H9 (cell line): ENCODE results near the gene BCL2L2. TPM values are rescaled to one million over a fixed set of nuclear protein-coding genes. Genes with fewer than 3 reads are reported as not detected.

Experiments
- DNase-seq: peaks from one replicate; pipeline ENCODE4 v3.0.0-alpha.2; 2017
- H2AFZ ChIP-seq: one replicate; pipeline ENCODE4 v1.6.1; 2013; ENCODE audit warnings: mild to moderate bottlenecking, low read length, control low read depth, moderate library complexity
- H2AK5ac ChIP-seq: 2 replicates; pipeline ENCODE4 v1.6.1; 2013; ENCODE audit warnings: low read length, control low read depth, mixed read lengths; ENCODE audit not compliant: insufficient read length
- H2BK120ac ChIP-seq: one replicate; pipeline ENCODE4 v1.6.1; 2013; ENCODE audit warnings: low read depth, mild to moderate bottlenecking, low read length, control low read depth, inconsistent platforms; ENCODE audit not compliant: poor library complexity, severe bottlenecking
- H2BK12ac ChIP-seq: 2 replicates; pipeline ENCODE4 v1.6.1; 2013; ENCODE audit warnings: low read length, control low read depth, mixed read lengths, low read depth; ENCODE audit not compliant: insufficient read length
- H2BK15ac ChIP-seq: 2 replicates; pipeline ENCODE4 v1.6.1; 2013; ENCODE audit warnings: low read depth, low read length, control low read depth
- H2BK20ac ChIP-seq: one replicate; pipeline ENCODE4 v1.6.1; 2013; ENCODE audit warnings: low read depth, mild to moderate bottlenecking, low read length, control low read depth, inconsistent platforms; ENCODE audit not compliant: poor library complexity, severe bottlenecking
- H2BK5ac ChIP-seq: 2 replicates; pipeline ENCODE4 v1.6.1; 2013; ENCODE audit warnings: low read length, control low read depth, mixed read lengths; ENCODE audit not compliant: insufficient read length
- H3K14ac ChIP-seq: 2 replicates; pipeline ENCODE4 v1.6.1; 2013; ENCODE audit warnings: low read length, control low read depth; ENCODE audit not compliant: insufficient read depth
- H3K18ac ChIP-seq: 2 replicates; pipeline ENCODE4 v1.6.1; 2013; ENCODE audit warnings: low read depth, mild to moderate bottlenecking, mixed read lengths, low read length, control low read depth; ENCODE audit not compliant: insufficient read length
- H3K23ac ChIP-seq: 2 replicates; pipeline ENCODE4 v1.6.1; 2013; ENCODE audit warnings: low read length, control low read depth, mixed read lengths, low read depth; ENCODE audit not compliant: insufficient read length
- H3K23me2 ChIP-seq: 2 replicates; pipeline ENCODE4 v1.6.1; 2013; ENCODE audit warnings: low read depth, mild to moderate bottlenecking, mixed read lengths, low read length, control low read depth; ENCODE audit not compliant: insufficient read length, poor library complexity, severe bottlenecking
- H3K27ac ChIP-seq: 2 replicates; pipeline ENCODE4 v1.5.1; 2013; ENCODE audit warnings: low read length, control low read depth, mixed read lengths, low read depth; ENCODE audit not compliant: insufficient read length
- H3K27me3 ChIP-seq: 2 replicates; pipeline ENCODE4 v1.6.1; 2013; ENCODE audit warnings: low read length, control low read depth, inconsistent platforms; ENCODE audit not compliant: insufficient read depth
- H3K4ac ChIP-seq: 2 replicates; pipeline ENCODE4 v1.6.1; 2013; ENCODE audit warnings: low read depth, mild to moderate bottlenecking, control low read depth, inconsistent platforms, low read length, moderate library complexity
- H3K4me1 ChIP-seq: 2 replicates; pipeline ENCODE4 v1.6.1; 2013; ENCODE audit warnings: low read length, control low read depth, inconsistent platforms; ENCODE audit not compliant: insufficient read depth
- H3K4me2 ChIP-seq: 2 replicates; pipeline ENCODE4 v1.6.1; 2013; ENCODE audit warnings: low read length, control low read depth, mixed read lengths; ENCODE audit not compliant: insufficient read length, insufficient read depth
- H3K56ac ChIP-seq: 2 replicates; pipeline ENCODE4 v1.6.1; 2013; ENCODE audit warnings: low read depth, mild to moderate bottlenecking, mixed read lengths, low read length, control low read depth; ENCODE audit not compliant: insufficient read length
- H3K79me1 ChIP-seq: 2 replicates; pipeline ENCODE4 v1.6.1; 2013; ENCODE audit warnings: low read depth, mild to moderate bottlenecking, moderate library complexity, low read length, control low read depth, inconsistent platforms; ENCODE audit not compliant: insufficient read depth, poor library complexity, severe bottlenecking
- H3K79me2 ChIP-seq: 2 replicates; pipeline ENCODE4 v1.6.1; 2013; ENCODE audit warnings: low read length, control low read depth, inconsistent platforms; ENCODE audit not compliant: insufficient read depth
- H3K9ac ChIP-seq: 2 replicates; pipeline ENCODE4 v1.6.1; 2013; ENCODE audit warnings: low read length, control low read depth, mixed read lengths; ENCODE audit not compliant: insufficient read length; ENCODE audit errors: extremely low read depth
- H3K9me3 ChIP-seq: one replicate; pipeline ENCODE4 v1.6.1; 2013; ENCODE audit warnings: low read depth, low read length, inconsistent platforms; ENCODE audit not compliant: control insufficient read depth
- H3T11ph ChIP-seq: one replicate; pipeline ENCODE4 v1.6.1; 2013; ENCODE audit warnings: mild to moderate bottlenecking, low read length, control low read depth, inconsistent platforms
- H4K20me1 ChIP-seq: one replicate; pipeline ENCODE4 v1.6.1; 2013; ENCODE audit not compliant: control insufficient read depth, insufficient read length, insufficient read depth
- H4K5ac ChIP-seq: 2 replicates; pipeline ENCODE4 v1.6.1; 2013; ENCODE audit warnings: low read depth, mild to moderate bottlenecking, mixed read lengths, low read length, control low read depth; ENCODE audit not compliant: insufficient read length
- H4K8ac ChIP-seq: replicated peaks from 2 replicates; pipeline ENCODE4 v1.6.1; 2013; ENCODE audit warnings: low read length, control low read depth, mixed read lengths, low read depth; ENCODE audit not compliant: insufficient read length
- H4K91ac ChIP-seq: 2 replicates; pipeline ENCODE4 v1.6.1; 2013; ENCODE audit warnings: low read depth, mild to moderate bottlenecking, moderate library complexity, mixed read lengths, low read length, control low read depth; ENCODE audit not compliant: insufficient read length
- H3K27ac Mint-ChIP-seq, 3 experiments: 2 replicates in 2 of 3; 3 replicates in 1 of 3; pipeline ENCODE4 v1.8.0; 2020 to 2021; ENCODE audit warnings: mixed read lengths in 3 of 3, mild to moderate bottlenecking in 1 of 3, moderate library complexity in 1 of 3
- H3K27me3 Mint-ChIP-seq: 2 replicates; pipeline ENCODE4 v1.8.0; 2021; ENCODE audit warnings: low read depth, mild to moderate bottlenecking, moderate library complexity, mixed read lengths
- H3K36me3 Mint-ChIP-seq, 3 experiments: 2 replicates in 2 of 3; 3 replicates in 1 of 3; pipeline ENCODE4 v1.8.0; 2020 to 2021; ENCODE audit warnings: low read depth in 3 of 3, mixed read lengths in 3 of 3; ENCODE audit not compliant: insufficient read depth in 1 of 3
- H3K4me1 Mint-ChIP-seq, 2 experiments: 2 replicates each; pipeline ENCODE4 v1.8.0; 2020; ENCODE audit warnings: mixed read lengths in 2 of 2
- H3K4me3 Mint-ChIP-seq, 2 experiments: 2 replicates in 1 of 2; 3 replicates in 1 of 2; pipeline ENCODE4 v1.8.0; 2020 to 2021; ENCODE audit warnings: mild to moderate bottlenecking in 2 of 2, mixed read lengths in 2 of 2, moderate library complexity in 1 of 2
- H3K9me3 Mint-ChIP-seq, 2 experiments: 2 replicates in 1 of 2; 3 replicates in 1 of 2; pipeline ENCODE4 v1.8.0; 2020; ENCODE audit warnings: mild to moderate bottlenecking in 2 of 2, mixed read lengths in 2 of 2, moderate library complexity in 1 of 2
- CTCF ChIP-seq: fragments of 200-600 bp; sonication (generic); conservative IDR thresholded peaks from 3 replicates; pipeline ENCODE4 v1.8.0; 2021; ENCODE audit warnings: antibody characterized with exemption, mild to moderate bottlenecking
- WGBS: extraction: QIAGEN DNeasy Blood & Tissue Kit; methylation state at CpG from one replicate; pipeline ENCODE4 v1.1.7; 2013; ENCODE audit warnings: missing lambda C conversion rate, low lambda C conversion rate, mixed read lengths; ENCODE audit not compliant: insufficient read length; ENCODE audit errors: extremely low coverage; 5-methylcytosine and 5-hydroxymethylcytosine counted together
- total RNA-seq: library from RNA; stranded (reverse); gene quantifications from 2 replicates; pipeline ENCODE4 v1.2.1, GENCODE V29; 2021

Gene BCL2L2
- total RNA-seq, 1 experiment from 2014 or later = 8.4 TPM

DNA sequence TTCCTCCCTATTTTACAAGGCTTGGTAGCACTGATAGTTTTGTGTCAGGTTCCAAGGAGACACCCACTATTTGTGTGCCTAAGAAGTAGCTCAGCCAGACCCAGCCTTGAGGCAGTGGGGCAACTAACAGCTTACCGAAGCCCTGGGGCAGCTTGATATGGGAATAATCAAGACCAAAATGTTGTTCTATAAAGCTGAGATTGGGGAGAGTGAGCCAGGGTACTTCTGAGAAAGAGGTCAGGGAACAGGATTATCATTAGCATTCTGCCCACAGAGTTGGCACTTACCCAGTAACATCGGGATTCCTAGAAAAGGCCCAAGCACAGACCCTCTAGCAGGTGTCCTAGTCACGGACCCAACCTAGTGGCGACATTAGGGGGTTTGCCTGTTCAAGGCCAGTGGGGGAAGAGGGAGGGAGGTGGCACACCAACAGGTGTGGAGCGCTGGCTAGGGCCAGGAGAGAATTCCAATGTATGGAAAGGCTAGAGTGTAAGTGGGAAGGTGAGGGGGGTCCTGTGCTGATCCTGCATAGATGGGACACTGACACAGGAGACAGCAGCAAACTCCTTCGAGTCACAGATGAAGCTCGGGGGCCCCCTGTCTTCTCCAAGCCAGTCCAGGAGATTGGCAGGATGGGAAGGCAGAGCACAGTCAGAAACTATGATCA is 8.9 kb upstream of the BCL2L2 start:
- no peak overlapping the region for H2AK5ac ChIP-seq
- H3K56ac ChIP-seq = no peak overlapping the region
- H2BK120ac ChIP-seq = no peak overlapping the region
- peaks cover 0 to 10% (median 0%) of the 10 kb centered on the region in 3 experiments; a peak in 1 of 7 replicates for H3K36me3 Mint-ChIP-seq
- H4K8ac ChIP-seq = no peak overlapping the region
- no peak overlapping the region for H2BK15ac ChIP-seq
- H3K4me2 ChIP-seq = no peak overlapping the region
- peaks cover 14% of the 10 kb centered on the region for H3K23me2 ChIP-seq
- H3K9me3 Mint-ChIP-seq = peaks cover 0 to 5% of the 10 kb centered on the region in 2 experiments; a peak in 1 of 5 replicates
- H3K27ac Mint-ChIP-seq = no peak overlapping the region
- no peak overlapping the region for H2BK20ac ChIP-seq
- H3K4me3 Mint-ChIP-seq = no peak overlapping the region
- H3K23ac ChIP-seq = no peak overlapping the region
- H4K91ac ChIP-seq = no peak overlapping the region
- H3K27me3 ChIP-seq = peaks cover 39% of the 10 kb centered on the region
- H3K9ac ChIP-seq = no peak overlapping the region
- H3K14ac ChIP-seq = no peak overlapping the region
- no peak overlapping the region for H3T11ph ChIP-seq
- H3K79me2 ChIP-seq = no peaks in the 10 kb centered on the region
- H3K27ac ChIP-seq = no peak overlapping the region
- peaks cover 85% of the 10 kb centered on the region for H3K27me3 Mint-ChIP-seq
- H2BK12ac ChIP-seq = no peak overlapping the region
- no peaks in the 10 kb centered on the region for H3K79me1 ChIP-seq
- TF ChIP-seq CTCF = no peak
- H3K18ac ChIP-seq = no peak overlapping the region
- H3K4me1 Mint-ChIP-seq = peaks cover 23 to 32% of the 10 kb centered on the region in 2 experiments
- H2BK5ac ChIP-seq = no peak overlapping the region
- no peaks in the 10 kb centered on the region for H4K20me1 ChIP-seq
- WGBS = no CpG with 5 or more reads among the region's 7 CpGs
- no peaks in the 10 kb centered on the region for H3K9me3 ChIP-seq
- H3K4me1 ChIP-seq = no peaks in the 10 kb centered on the region
- no peak for DNase-seq
- H3K4ac ChIP-seq = no peak overlapping the region
- no peak overlapping the region for H2AFZ ChIP-seq
- H4K5ac ChIP-seq = no peak overlapping the region
